ENCODE data around the gene CISTR.

Gene CISTR

DNA sequence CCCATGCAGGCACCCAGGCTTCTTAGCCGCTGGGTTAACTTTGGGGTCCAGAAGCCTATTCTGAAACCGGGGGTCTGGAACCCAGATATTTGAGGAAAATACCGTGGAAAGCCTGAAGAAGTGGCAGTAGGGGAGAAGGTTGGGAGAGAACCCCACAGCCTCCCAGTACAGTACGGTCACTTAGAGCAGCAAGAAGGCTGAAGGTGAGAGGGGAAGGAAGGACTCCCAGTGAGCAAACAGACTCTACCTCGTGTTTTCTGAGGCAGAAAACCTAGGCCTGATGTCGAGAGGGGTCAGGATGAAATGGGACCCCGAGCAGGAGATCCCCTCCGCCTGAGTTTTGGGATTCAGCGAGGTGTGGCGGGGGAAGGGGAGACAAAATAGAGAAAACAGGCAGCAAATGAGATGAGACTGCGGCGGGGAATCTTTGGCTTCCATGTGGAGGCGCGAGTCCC, 13.8 kb downstream of the CISTR start:
- TF ChIP-seq, protein P1, sequence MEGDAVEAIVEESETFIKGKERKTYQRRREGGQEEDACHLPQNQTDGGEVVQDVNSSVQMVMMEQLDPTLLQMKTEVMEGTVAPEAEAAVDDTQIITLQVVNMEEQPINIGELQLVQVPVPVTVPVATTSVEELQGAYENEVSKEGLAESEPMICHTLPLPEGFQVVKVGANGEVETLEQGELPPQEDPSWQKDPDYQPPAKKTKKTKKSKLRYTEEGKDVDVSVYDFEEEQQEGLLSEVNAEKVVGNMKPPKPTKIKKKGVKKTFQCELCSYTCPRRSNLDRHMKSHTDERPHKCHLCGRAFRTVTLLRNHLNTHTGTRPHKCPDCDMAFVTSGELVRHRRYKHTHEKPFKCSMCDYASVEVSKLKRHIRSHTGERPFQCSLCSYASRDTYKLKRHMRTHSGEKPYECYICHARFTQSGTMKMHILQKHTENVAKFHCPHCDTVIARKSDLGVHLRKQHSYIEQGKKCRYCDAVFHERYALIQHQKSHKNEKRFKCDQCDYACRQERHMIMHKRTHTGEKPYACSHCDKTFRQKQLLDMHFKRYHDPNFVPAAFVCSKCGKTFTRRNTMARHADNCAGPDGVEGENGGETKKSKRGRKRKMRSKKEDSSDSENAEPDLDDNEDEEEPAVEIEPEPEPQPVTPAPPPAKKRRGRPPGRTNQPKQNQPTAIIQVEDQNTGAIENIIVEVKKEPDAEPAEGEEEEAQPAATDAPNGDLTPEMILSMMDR (IDR thresholded peaks at IDR 0.05; ENCODE audit: low read depth, low read length) = no peak
- no peak overlapping the region for H3K4me3 ChIP-seq (ENCODE audit: low read depth, low read length)

DNA sequence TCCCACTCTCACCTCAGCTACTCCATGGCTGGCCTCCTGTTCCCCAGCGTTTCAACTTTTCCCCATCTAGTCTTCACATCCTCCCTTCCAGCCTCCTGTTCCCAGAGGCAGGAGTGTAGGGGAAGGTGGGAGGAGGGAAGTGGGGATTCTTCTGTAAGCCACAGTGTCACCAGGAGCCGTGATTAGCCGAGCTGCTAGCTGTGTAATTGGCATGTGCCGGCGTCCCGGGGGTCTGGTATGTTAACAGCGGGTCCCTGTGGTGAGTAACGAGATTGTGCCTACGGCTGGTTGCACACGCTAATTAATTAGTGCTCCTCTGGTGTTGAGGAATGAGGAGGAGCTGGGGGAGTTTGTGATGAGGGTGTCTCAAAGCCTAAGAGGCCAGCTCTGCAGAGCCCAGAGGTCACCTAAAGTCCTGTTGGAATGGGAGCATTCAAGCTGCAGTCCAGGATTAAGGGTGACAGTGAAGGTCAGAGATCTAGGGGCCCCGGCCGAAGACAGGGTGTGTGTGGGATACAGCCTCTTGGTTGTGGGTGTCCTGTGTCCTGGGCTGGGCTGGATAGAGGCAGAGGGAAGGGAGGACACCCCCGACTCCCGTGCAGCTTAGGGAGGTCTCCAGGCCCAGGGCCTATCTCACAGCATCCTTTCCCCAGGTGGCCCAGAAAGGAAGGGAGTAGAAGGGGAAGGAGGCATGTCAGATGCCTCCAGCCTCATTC, 14.5 kb downstream of the CISTR start:
- TF ChIP-seq, protein P1 (IDR thresholded peaks at IDR 0.05; ENCODE audit: low read depth, low read length) = no peak
- no peak overlapping the region for H3K4me3 ChIP-seq (ENCODE audit: low read depth, low read length)

DNA sequence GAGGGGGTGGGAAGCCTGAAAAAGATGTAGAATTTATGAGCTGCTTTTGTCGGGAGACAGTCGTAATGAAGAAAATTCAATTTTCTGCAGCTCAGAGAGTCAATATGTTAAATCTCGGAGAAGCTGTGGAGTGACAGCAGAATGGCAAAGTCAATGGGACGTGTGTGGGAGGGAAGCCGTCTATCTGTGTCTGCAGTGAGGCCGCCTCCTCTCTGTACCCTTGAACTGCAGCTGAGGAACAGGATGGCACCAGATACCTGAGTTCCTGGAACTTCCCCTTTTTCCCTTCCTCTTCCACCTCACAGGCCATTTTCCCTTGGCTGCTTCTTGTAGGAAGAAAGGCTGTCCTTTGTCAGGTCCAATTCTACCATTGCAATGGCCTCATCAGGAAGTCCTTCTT, 15.2 kb downstream of the CISTR start:
- TF ChIP-seq, protein P1 (IDR thresholded peaks at IDR 0.05; ENCODE audit: low read depth, low read length) = no peak
- no peak overlapping the region for H3K4me3 ChIP-seq (ENCODE audit: low read depth, low read length)

DNA sequence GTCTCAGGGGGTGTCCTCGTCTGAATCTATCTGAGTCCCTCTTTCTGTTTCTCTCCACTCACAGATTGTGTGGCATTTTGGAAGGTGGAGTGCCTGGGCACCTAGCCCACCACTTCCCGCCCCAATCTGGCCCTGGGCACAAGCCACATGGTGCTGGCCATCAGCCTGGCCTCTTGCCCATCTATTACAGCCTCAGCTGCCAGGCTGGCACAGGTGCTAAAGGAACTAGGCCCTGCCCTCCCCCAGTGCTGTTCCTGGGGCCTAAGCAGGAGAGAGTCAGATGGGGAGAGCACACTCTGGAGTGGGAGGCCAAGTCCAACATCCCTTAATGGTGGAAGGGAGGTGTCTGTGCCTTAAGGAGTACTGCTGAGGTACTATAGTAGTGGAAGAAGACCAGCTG, 16.2 kb downstream of the CISTR start:
- no peak overlapping the region for H3K4me3 ChIP-seq (ENCODE audit: low read depth, low read length)
- TF ChIP-seq, protein P1 (IDR thresholded peaks at IDR 0.05; ENCODE audit: low read depth, low read length) = no peak

DNA sequence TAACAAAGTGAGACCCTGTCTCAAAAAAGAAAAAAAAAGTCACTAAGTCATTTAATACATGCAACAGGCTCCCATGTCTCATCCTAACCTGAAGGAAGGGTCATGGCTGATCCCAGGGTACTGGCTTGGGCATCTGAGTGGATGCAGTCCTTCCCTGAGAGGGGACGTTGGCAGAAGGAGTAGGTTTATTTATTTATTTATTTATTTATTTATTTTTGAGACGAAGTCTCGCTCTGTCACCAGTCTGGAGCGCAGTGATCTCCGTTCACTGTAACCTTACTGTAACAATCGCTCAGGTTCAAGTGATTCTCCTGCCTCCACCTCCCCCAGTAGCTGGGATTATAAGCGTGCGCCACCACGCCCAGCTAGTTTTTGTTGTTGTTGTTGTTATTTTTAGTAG, 17.4 kb downstream of the CISTR start:
- TF ChIP-seq, protein P1 (IDR thresholded peaks at IDR 0.05; ENCODE audit: low read depth, low read length) = no peak
- no peak overlapping the region for H3K4me3 ChIP-seq (ENCODE audit: low read depth, low read length)

DNA sequence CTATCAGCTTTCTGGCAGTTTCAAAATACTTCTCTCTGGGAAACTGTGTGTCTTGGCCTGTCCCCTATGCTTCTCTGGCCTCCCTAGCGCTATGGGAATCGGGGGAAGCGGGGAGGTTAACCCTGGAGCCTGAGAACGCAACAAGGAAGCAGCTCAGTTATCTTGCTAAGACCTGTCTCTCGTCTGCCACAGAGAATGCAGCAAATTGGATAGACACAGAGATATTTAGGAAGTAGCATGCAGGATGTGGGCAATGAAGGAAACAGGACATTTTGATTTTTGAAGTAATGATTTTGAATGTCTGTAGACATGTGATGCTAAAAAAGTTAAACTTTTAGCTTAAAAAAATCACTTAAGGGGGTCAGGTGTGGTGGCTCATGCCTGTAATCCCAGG, 18.0 kb downstream of the CISTR start:
- TF ChIP-seq, protein P1 (IDR thresholded peaks at IDR 0.05; ENCODE audit: low read depth, low read length) = no peak

DNA sequence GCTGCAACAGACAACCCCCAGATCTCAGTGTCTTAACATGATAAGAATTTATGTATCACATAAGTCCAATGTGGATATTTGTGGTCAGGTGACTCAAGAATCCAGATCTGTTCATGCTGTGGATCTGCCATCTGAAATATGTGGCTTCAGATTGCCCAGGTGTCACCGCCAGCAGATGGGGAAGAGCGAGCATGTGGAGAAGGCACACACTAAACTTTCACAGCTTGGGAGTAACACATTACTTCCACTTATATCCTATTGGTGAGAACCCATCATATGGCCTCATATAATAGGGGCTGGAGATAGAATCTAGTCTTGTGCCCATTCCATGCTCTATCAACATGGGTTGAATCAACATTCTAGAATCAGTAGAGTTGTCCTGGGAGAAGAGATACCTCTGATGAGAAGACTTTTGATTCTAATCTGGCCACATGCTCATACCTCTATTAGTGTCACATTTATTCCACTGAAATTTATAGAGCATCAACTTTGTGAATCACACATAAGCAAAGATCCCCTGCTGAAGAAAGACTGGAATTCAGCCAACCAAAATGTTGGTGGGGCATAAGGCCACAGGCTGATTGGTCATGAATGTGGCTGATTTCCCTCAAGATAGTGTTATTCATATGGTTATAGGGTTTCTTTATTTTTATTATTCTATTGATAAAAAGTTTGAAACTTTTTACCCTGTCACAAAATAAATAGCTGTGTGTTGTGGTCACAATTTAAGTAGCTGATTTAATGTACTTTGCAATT, 18.6 kb downstream of the CISTR start:
- no peak overlapping the region for H3K4me3 ChIP-seq (ENCODE audit: low read depth, low read length)
- TF ChIP-seq, protein P1 (IDR thresholded peaks at IDR 0.05; ENCODE audit: low read depth, low read length) = no peak

More for the DNA sequence above, 18.0 kb downstream of the CISTR start:
- no peak overlapping the region for H3K4me3 ChIP-seq (ENCODE audit: low read depth, low read length)
